Measurements from ENCODE around the gene NR6A1.

The NR6A1 gene

DNA sequence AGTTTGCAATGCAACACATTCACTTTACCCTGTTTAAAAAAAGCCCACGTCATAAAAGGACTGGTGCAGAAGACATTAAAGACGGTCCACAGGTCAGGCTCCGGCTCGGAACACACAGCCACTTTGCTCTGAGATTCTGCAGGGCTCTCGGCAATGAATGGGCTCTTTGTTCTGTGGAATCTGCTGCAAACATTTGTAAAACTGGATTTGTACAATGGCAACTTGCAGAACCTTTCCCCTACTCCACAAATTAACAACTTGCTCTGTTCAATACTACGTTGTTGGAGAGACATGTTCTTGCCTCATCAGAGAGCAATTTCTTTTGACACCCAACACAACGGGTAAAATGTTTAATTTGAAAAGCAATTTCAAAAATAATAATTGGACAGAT is 250.9 kb downstream of the NR6A1 start:
- CTCF ChIA-PET, result interaction anchor here (0.5 kb wide), 1 partner anchor 118 kb away, joined by 4 read pairs; no protein-coding TSS in a partner anchor
- H3K4me3 ChIP-seq (ENCODE audit: low read depth, low read length), result no peak overlapping the region
- POLR2A ChIA-PET, result no interaction called here
- peaks cover 0 to 43% of the 10 kb centered on the region in 2 experiments; a peak in 2 of 3 replicates for H3K36me3 ChIP-seq (ENCODE audit: control insufficient read depth in 2 of 2, insufficient read depth in 1 of 2, low read length in 2 of 2)
- H3K9me3 ChIP-seq (ENCODE audit: control insufficient read depth, insufficient read depth, low read depth, low read length), result no peaks in the 10 kb centered on the region
- H3K4me1 ChIP-seq (ENCODE audit: control insufficient read depth, insufficient read depth, low read length), result no peaks in the 10 kb centered on the region
- H3K27ac ChIP-seq (ENCODE audit: extremely low read depth, low read depth, low read length), result no peak overlapping the region
- TF ChIP-seq, protein P1, sequence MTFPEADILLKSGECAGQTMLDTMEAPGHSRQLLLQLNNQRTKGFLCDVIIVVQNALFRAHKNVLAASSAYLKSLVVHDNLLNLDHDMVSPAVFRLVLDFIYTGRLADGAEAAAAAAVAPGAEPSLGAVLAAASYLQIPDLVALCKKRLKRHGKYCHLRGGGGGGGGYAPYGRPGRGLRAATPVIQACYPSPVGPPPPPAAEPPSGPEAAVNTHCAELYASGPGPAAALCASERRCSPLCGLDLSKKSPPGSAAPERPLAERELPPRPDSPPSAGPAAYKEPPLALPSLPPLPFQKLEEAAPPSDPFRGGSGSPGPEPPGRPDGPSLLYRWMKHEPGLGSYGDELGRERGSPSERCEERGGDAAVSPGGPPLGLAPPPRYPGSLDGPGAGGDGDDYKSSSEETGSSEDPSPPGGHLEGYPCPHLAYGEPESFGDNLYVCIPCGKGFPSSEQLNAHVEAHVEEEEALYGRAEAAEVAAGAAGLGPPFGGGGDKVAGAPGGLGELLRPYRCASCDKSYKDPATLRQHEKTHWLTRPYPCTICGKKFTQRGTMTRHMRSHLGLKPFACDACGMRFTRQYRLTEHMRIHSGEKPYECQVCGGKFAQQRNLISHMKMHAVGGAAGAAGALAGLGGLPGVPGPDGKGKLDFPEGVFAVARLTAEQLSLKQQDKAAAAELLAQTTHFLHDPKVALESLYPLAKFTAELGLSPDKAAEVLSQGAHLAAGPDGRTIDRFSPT (tag by site-specific recombination; IDR thresholded peaks at IDR 0.05), result no peak
- no peak for TF ChIP-seq ZNF140 (tag by site-specific recombination; IDR thresholded peaks at IDR 0.05)
- TF ChIP-seq OSR2 (tag by site-specific recombination; IDR thresholded peaks at IDR 0.05), result no peak
- TF ChIP-seq SP2 (tag by site-specific recombination; IDR thresholded peaks at IDR 0.05), result no peak
- TF ChIP-seq, protein P2, sequence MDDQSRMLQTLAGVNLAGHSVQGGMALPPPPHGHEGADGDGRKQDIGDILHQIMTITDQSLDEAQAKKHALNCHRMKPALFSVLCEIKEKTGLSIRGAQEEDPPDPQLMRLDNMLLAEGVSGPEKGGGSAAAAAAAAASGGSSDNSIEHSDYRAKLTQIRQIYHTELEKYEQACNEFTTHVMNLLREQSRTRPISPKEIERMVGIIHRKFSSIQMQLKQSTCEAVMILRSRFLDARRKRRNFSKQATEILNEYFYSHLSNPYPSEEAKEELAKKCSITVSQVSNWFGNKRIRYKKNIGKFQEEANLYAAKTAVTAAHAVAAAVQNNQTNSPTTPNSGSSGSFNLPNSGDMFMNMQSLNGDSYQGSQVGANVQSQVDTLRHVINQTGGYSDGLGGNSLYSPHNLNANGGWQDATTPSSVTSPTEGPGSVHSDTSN (CRISPR knock-in tag; IDR thresholded peaks at IDR 0.05), result no peak
- TF ChIP-seq, protein P3, sequence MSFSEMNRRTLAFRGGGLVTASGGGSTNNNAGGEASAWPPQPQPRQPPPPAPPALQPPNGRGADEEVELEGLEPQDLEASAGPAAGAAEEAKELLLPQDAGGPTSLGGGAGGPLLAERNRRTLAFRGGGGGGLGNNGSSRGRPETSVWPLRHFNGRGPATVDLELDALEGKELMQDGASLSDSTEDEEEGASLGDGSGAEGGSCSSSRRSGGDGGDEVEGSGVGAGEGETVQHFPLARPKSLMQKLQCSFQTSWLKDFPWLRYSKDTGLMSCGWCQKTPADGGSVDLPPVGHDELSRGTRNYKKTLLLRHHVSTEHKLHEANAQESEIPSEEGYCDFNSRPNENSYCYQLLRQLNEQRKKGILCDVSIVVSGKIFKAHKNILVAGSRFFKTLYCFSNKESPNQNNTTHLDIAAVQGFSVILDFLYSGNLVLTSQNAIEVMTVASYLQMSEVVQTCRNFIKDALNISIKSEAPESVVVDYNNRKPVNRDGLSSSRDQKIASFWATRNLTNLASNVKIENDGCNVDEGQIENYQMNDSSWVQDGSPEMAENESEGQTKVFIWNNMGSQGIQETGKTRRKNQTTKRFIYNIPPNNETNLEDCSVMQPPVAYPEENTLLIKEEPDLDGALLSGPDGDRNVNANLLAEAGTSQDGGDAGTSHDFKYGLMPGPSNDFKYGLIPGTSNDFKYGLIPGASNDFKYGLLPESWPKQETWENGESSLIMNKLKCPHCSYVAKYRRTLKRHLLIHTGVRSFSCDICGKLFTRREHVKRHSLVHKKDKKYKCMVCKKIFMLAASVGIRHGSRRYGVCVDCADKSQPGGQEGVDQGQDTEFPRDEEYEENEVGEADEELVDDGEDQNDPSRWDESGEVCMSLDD (tag by site-specific recombination; IDR thresholded peaks at IDR 0.05), result no peak
- no peak for TF ChIP-seq ZNF341 (tag by site-specific recombination; IDR thresholded peaks at IDR 0.05; ENCODE audit: low read depth)

DNA sequence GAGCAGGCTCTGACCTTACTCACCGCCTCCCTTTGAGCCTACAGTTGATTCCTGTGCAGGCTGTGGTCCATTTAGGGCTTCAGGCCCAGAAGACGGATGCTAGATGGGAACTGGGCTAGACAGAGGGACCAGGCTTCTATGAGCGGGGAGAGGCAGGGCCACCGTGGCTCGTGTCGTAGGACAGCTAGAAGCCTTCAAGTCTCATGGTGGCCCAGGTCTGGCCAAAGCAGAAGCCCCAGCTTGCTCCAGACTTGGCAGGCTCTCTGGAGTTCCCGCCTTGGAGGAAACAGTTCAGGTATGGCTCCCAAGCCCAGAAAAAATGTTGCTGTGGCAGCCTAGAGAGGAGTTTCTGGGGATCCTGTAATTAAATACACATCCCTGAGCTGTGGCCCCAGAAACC is 253.0 kb downstream of the NR6A1 start:
- ChIA-PET CTCF (no interaction called here), POLR2A (no interaction called here)
- Histone ChIP-seq H3K36me3 (ENCODE audit: control insufficient read depth in 2 of 2, insufficient read depth in 1 of 2, low read length in 2 of 2) (peaks cover 0 to 33% of the 10 kb centered on the region in 2 experiments; a peak in 1 of 3 replicates), H3K4me1 (ENCODE audit: control insufficient read depth, insufficient read depth, low read length) (no peaks in the 10 kb centered on the region), H3K4me3 (ENCODE audit: low read depth, low read length) (no peak overlapping the region), H3K27ac (ENCODE audit: extremely low read depth, low read depth, low read length) (no peak overlapping the region), H3K9me3 (ENCODE audit: control insufficient read depth, insufficient read depth, low read depth, low read length) (no peaks in the 10 kb centered on the region)
- TF ChIP-seq, protein P4, sequence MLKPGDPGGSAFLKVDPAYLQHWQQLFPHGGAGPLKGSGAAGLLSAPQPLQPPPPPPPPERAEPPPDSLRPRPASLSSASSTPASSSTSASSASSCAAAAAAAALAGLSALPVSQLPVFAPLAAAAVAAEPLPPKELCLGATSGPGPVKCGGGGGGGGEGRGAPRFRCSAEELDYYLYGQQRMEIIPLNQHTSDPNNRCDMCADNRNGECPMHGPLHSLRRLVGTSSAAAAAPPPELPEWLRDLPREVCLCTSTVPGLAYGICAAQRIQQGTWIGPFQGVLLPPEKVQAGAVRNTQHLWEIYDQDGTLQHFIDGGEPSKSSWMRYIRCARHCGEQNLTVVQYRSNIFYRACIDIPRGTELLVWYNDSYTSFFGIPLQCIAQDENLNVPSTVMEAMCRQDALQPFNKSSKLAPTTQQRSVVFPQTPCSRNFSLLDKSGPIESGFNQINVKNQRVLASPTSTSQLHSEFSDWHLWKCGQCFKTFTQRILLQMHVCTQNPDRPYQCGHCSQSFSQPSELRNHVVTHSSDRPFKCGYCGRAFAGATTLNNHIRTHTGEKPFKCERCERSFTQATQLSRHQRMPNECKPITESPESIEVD (tag by site-specific recombination; IDR thresholded peaks at IDR 0.05), result no peak
- no peak for TF ChIP-seq GLI2 (tag by site-specific recombination; IDR thresholded peaks at IDR 0.05; ENCODE audit: borderline replicate concordance, low read depth)
- TF ChIP-seq, protein P5, sequence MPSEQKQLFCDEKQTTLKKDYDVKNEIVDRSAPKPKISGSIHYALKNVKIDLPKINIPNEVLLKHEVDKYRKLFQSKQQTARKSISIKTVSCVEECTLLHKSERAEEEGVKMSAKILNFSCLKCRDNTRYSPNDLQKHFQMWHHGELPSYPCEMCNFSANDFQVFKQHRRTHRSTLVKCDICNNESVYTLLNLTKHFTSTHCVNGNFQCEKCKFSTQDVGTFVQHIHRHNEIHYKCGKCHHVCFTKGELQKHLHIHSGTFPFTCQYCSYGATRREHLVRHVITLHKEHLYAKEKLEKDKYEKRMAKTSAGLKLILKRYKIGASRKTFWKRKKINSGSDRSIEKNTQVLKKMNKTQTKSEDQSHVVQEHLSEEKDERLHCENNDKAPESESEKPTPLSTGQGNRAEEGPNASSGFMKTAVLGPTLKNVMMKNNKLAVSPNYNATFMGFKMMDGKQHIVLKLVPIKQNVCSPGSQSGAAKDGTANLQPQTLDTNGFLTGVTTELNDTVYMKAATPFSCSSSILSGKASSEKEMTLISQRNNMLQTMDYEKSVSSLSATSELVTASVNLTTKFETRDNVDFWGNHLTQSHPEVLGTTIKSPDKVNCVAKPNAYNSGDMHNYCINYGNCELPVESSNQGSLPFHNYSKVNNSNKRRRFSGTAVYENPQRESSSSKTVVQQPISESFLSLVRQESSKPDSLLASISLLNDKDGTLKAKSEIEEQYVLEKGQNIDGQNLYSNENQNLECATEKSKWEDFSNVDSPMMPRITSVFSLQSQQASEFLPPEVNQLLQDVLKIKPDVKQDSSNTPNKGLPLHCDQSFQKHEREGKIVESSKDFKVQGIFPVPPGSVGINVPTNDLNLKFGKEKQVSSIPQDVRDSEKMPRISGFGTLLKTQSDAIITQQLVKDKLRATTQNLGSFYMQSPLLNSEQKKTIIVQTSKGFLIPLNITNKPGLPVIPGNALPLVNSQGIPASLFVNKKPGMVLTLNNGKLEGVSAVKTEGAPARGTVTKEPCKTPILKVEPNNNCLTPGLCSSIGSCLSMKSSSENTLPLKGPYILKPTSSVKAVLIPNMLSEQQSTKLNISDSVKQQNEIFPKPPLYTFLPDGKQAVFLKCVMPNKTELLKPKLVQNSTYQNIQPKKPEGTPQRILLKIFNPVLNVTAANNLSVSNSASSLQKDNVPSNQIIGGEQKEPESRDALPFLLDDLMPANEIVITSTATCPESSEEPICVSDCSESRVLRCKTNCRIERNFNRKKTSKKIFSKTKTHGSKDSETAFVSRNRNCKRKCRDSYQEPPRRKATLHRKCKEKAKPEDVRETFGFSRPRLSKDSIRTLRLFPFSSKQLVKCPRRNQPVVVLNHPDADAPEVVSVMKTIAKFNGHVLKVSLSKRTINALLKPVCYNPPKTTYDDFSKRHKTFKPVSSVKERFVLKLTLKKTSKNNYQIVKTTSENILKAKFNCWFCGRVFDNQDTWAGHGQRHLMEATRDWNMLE (tag by site-specific recombination; conservative IDR thresholded peaks at IDR 0.05; ENCODE audit: low read depth), result no peak
- no peak for TF ChIP-seq ZNF16 (tag by site-specific recombination; IDR thresholded peaks at IDR 0.05; ENCODE audit: low read depth)
- TF ChIP-seq ZNF544 (tag by site-specific recombination; IDR thresholded peaks at IDR 0.05), result no peak
- TF ChIP-seq, protein P6, sequence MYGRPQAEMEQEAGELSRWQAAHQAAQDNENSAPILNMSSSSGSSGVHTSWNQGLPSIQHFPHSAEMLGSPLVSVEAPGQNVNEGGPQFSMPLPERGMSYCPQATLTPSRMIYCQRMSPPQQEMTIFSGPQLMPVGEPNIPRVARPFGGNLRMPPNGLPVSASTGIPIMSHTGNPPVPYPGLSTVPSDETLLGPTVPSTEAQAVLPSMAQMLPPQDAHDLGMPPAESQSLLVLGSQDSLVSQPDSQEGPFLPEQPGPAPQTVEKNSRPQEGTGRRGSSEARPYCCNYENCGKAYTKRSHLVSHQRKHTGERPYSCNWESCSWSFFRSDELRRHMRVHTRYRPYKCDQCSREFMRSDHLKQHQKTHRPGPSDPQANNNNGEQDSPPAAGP (tag by site-specific recombination; IDR thresholded peaks at IDR 0.05), result no peak

Measured in HEK293 (cell line).